T-helper 2 cell treated with Interferon-gamma antibody and Interleukin-4, amounts not matched to agents 100 ng/mL and 5 ng/mL, for 36 hours (primary cell): ENCODE results near the gene BTNL9. TPM values are rescaled to one million over a fixed set of nuclear protein-coding genes. Genes with fewer than 3 reads are reported as not detected.
"Not testable (repeated sequence)": the region's sequence is repeated elsewhere in the genome, so short reads cannot be mapped to it uniquely, and the experiment has no call there.

Source experiments
- intact Hi-C: fragments of 100-400 bp; cut with micrococcal nuclease; formaldehyde crosslinking; loops from one replicate; pipeline ENCODE4 v1.15.1; 2023
- total RNA-seq: library from RNA; stranded (reverse); gene quantifications from 2 replicates; pipeline ENCODE4 v1.2.3, GENCODE V29; 2022

Gene BTNL9
- total RNA-seq, 1 donor from 2014 or later = not detected

DNA sequence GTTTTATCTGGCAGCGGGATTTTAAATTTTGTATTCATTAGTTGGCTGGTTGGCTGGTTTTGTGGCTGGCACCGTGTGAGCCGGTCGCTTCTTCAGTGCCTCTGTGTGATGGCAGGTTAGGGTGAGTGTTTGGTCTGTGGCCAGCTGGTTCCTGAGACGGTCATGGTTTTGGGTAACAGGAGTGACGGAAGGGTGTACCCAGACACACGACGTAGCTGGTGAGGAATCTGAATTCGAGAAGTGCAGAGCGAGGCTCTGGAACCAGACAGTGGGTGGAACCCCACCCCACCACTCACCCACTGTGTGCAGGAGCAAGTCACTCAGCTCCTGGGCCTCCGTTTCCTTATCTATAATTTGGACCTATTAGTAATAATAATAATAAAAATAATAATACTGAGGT, 2.7 kb downstream of the BTNL9 start:
- intact Hi-C loops = no loop called here

GRCh38 chr5:181043285-181044092, 3.4 kb downstream of the BTNL9 start:
- intact Hi-C loops = no loop called here

GRCh38 chr5:181044093-181044599, 4.1 kb downstream of the BTNL9 start:
- intact Hi-C loops = no loop called here

- intact Hi-C loops = no loop called here
Measured at GRCh38 chr5:181044662-181045305, 4.7 kb downstream of the BTNL9 start.

DNA sequence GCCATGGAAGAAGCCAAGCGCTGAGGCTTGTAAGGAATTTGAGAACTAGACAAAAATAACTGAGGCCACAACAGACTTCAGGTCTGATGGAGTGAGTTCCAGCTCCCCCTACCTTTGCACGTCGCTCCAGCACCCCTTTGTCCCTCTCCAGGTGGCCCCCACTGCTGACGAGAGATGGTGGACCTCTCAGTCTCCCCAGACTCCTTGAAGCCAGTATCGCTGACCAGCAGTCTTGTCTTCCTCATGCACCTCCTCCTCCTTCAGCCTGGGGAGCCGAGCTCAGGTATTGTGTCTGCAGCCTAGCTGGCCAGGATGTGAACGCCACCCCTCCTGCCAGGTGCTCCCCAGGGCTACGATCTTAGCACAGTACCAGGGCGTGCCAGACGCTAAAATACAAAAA, 5.2 kb downstream of the BTNL9 start:
- intact Hi-C loops = no loop called here

DNA sequence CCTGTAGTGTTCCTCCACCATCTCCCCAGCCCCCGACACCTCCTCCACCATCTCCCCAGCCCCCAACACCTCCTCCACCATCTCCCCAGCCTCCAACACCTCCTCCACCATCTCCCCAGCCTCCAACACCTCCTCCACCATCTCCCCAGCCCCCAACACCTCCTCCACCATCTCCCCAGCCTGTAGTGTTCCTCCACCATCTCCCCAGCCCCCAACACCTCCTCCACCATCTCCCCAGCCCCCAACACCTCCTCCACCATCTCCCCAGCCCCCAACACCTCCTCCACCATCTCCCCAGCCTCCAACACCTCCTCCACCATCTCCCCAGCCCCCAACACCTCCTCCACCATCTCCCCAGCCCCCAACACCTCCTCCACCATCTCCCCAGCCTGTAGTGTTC, 5.8 kb downstream of the BTNL9 start:
- intact Hi-C loops = not testable (repeated sequence)

DNA sequence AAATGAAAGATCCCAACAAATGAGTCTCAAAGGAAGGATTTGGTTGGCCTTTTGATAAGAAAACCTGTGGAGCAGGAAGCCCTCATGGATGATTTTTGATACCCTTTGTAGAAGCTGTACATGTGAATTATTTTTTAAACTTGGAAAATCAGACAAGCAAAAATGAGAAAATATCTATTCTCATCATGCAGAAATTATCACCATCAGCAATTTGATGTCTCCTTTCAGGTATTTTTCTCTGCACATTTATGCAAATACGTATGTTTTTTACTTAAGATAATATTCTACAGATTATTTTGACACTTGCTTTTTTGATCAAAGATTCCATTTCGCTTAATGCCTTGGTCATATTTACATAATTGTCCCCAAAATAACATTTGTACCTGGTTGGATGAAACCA, 7.2 kb downstream of the BTNL9 start:
- intact Hi-C loops = no loop called here

GRCh38 chr5:181047921-181048320, 7.9 kb downstream of the BTNL9 start:
- intact Hi-C loops = no loop called here

- intact Hi-C loops = no loop called here
Measured at GRCh38 chr5:181050016-181050415, 9.9 kb downstream of the BTNL9 start.

DNA sequence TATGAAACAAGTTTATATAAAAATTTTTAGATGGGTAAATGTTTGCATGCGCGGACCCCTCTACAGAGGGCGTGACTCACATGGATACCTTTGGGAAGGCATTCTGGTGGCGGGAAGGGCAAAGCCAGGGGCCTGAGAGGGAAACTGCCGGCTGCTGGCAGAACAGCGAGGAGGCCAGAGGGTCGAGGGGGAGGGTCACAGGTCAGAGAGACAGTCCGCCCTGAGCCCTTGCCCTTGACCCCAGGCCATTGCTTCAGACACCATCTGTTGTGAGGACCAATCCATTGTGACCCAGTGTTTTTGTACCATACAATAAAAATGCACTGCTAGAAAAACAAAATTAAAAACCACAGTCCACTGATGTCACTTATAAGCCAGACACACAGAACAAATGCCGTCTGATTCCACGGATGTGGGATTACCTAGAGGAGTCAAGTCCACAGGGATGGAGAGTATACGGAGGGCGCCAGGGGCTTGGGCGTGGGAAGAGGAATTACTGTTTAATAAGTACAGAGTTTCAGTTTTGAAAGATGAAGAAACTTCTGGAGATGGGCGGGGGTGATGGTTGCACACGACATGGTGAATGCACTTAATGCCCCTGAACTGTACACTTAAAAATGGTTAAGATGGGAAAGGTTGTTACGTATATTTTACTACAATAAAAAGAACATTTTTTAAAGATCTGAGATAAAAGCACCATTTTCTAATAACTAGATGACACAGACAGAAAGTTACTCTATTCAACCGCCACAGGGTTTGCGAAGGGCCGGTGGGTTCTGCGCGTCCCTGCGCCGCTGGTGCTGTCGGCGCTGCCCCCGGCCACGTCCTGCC, 12.0 kb downstream of the BTNL9 start:
- intact Hi-C loops = no loop called here

GRCh38 chr5:181052672-181053487, 12.8 kb downstream of the BTNL9 start:
- intact Hi-C loops = no loop called here

DNA sequence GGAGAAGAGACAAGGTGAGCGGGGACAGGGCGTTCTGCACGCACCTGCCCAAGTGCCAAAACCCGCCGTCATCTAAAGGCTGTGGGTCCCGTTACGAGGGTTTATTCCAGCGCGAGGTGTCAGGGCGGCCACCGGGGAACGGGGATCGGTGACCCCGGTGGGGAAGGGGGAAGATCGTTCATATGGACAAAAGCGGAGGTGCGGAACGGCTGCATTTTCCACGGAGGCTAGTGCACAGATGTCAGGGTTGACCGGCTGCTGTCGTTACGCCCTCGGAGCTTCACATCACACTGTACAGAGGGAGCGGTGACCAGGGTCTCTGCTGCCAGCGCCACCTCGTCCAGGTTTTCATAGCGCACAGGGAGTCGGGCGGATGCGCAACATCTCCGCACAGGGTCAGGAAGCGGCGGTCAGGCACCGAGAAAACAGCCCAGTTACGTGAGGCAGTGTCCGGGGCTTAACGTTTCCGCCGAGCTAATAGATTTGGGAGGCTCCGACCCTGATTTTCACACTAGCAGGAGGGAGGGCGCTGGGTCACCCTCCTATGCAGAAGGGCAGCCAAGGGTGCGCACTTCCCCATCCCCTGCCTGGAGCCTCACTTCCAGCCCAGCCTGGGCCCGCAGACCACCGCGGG, 13.5 kb downstream of the BTNL9 start:
- intact Hi-C loops = no loop called here

- intact Hi-C loops = no loop called here
Measured at GRCh38 chr5:181054138-181054537, 14.1 kb downstream of the BTNL9 start.

DNA sequence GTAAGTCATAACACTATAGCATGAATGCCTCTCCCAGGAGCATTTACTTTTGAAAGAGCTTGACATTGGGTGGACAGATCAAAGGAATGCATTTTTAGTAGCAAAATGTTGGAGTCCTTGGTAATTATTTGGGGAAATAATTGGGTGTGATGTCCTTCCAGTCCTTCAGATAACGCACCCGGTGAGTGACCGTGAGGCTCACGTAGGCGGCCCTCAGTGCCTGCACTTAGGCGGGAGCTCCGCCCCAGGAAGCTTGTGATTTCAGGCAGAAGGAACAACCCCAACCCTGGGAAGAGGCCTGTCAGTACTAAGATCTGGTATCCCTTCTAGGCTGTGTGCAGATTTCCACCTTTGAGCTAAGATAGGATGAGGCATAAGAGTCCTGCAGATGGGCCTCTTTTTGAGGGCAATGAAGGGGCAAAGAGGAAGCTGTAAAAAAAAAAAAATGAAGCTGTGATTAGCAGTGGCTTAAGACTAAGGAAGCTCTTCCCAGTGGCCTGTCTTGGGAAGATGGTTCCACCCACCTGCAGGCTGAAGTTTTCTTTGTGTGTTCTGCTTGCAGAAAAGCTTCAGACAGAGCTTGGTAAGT, 14.9 kb downstream of the BTNL9 start:
- intact Hi-C loops = no loop called here

- intact Hi-C loops = no loop called here
Measured at GRCh38 chr5:181056431-181056830, 16.4 kb downstream of the BTNL9 start.

- intact Hi-C loops = no loop called here
Measured at GRCh38 chr5:181058321-181058720, 18.3 kb downstream of the BTNL9 start.

DNA sequence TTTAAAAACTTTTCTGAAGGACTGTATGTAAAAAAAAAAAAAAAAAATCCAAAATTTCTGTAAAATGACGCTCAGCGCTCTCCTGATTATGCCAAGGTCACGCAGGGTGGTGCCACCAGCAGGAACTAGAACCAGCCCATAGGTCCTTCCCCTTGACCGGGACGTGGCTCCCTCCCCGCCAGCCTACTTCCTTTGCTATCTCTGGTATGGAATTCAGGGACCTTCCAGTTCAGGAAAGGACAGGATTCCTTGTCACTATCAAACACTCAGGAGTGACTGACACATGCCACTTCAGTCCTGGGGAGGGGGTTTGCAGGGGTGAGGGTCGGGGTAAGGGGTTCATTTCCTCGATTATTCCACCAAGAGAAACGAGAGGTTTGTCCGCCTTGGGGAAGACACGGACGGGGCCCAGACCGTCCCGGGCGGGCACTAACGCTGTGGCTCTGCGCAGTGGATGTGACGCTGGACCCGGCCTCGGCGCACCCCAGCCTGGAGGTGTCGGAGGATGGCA, 18.8 kb downstream of the BTNL9 start:
- intact Hi-C loops = no loop called here

DNA sequence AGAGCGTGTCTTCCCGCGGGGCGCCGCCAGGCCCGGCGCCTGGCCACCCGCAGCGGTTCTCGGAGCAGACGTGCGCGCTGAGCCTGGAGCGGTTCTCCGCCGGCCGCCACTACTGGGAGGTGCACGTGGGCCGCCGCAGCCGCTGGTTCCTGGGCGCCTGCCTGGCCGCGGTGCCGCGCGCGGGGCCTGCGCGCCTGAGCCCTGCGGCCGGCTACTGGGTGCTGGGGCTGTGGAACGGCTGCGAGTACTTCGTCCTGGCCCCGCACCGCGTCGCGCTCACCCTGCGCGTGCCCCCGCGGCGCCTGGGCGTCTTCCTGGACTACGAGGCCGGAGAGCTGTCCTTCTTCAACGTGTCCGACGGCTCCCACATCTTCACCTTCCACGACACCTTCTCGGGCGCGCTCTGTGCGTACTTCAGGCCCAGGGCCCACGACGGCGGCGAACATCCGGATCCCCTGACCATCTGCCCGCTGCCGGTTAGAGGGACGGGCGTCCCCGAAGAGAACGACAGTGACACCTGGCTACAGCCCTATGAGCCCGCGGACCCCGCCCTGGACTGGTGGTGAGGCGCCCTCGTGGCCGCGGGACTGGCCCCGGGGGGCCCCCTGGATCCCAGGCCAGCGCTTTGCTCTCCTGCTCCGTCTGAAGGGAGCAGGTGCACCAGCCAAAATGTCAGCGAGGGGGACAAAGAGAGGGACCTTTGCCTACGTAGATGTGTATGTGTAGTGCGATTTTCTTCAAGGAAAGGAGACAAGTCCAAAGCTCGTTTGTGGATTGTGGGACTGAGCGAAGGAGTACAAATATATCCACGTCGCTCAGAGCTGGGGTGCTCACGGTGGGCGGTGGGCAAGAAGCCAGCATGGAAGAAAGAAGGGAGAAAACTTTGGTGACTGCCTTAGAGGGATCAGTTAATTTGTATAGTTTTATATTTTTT, 19.5 kb downstream of the BTNL9 start:
- intact Hi-C loops = no loop called here

GRCh38 chr5:181060231-181060590, 20.1 kb downstream of the BTNL9 start:
- intact Hi-C loops = no loop called here
